Endothelial cell of umbilical vein (primary cell): ENCODE data around the gene PPEF1. TPM values are rescaled to one million over a fixed set of nuclear protein-coding genes. Genes with fewer than 3 reads are reported as not detected.

Source experiments
- BruUV-seq: library from RNA; stranded (reverse); fragments of 400-500 nt; replicated peaks from 2 replicates; lab custom pipeline; 2021; lab: Mats Ljungman, UMichigan
- CTCF ChIA-PET: fragments of 300-600, 350-600 bp; sonication (Branson Sonifier 250); formaldehyde crosslinking; loops from one replicate; lab custom pipeline; 2021; ENCODE audit warnings: antibody characterized with exemption, inconsistent platforms; lab: Charles Lee
- POLR2A ChIA-PET: fragments of 300-600, 350-600 bp; sonication (Branson Sonifier 250); formaldehyde crosslinking; loops from one replicate; lab custom pipeline; 2021; ENCODE audit warnings: antibody characterized with exemption, inconsistent platforms; lab: Charles Lee
- DNase-seq: peaks from one replicate; pipeline ENCODE4 v3.0.0-alpha.2; 2011; ENCODE audit warnings: low read depth, low spot score
- FAIRE-seq: peaks from 2 replicates; lab custom pipeline; 2011; peaks lifted over from hg19 to GRCh38; lab: Jason Lieb, UNC
- H2AFZ ChIP-seq: 2 replicates; pipeline ENCODE4 v1.6.0; 2012; ENCODE audit warnings: low read depth, low read length, control low read depth, inconsistent platforms
- H3K27ac ChIP-seq: 2 replicates; pipeline ENCODE4 v1.5.1; 2011; ENCODE audit warnings: low read depth, mild to moderate bottlenecking, control low read depth, low read length, moderate library complexity; ENCODE audit not compliant: insufficient read depth
- H3K27me3 ChIP-seq, 2 experiments: 2 replicates each; pipeline versions ENCODE4 v1.6.0 to v1.6.1; 2011; ENCODE audit warnings: low read length in 2 of 2, mixed read lengths in 1 of 2; ENCODE audit not compliant: control insufficient read depth in 2 of 2, insufficient read depth in 2 of 2
- H3K36me3 ChIP-seq, 2 experiments: 2 replicates in 1 of 2; 3 replicates in 1 of 2; pipeline ENCODE4 v1.5.1; 2011; ENCODE audit warnings: low read length in 2 of 2, mild to moderate bottlenecking in 1 of 2, moderate library complexity in 1 of 2; ENCODE audit not compliant: control insufficient read depth in 2 of 2, insufficient read depth in 2 of 2; ENCODE audit errors: extremely low read depth in 1 of 2
- H3K4me1 ChIP-seq: 3 replicates; pipeline ENCODE4 v1.5.1; 2011; ENCODE audit warnings: mild to moderate bottlenecking, low read length; ENCODE audit not compliant: control insufficient read depth, insufficient read depth; ENCODE audit errors: extremely low read depth
- H3K4me2 ChIP-seq: 2 replicates; pipeline ENCODE4 v1.6.1; 2011; ENCODE audit warnings: low read length, control low read depth, mixed read lengths; ENCODE audit not compliant: insufficient read depth
- H3K4me3 ChIP-seq, 3 experiments: fragments of 200-600 bp in 1 of 3; sonication (generic), shearing (Covaris generic) in 1 of 3; replicated peaks in 1 of 3; 2 replicates each; pipeline ENCODE4 v1.5.1; 2011 to 2016; ENCODE audit warnings: control low read depth in 3 of 3, low read length in 3 of 3, mild to moderate bottlenecking in 2 of 3, inconsistent platforms in 1 of 3, low read depth in 1 of 3, moderate library complexity in 1 of 3; ENCODE audit not compliant: insufficient read depth in 1 of 3
- H3K79me2 ChIP-seq: 2 replicates; pipeline ENCODE4 v1.6.0; 2012; ENCODE audit warnings: low read length, inconsistent platforms; ENCODE audit not compliant: control insufficient read depth, insufficient read depth
- H3K9ac ChIP-seq: replicated peaks from 2 replicates; pipeline ENCODE3; 2011; ENCODE audit warnings: low read length, control low read depth; ENCODE audit not compliant: insufficient read depth; ENCODE audit errors: extremely low read depth
- H3K9me1 ChIP-seq: replicated peaks from 3 replicates; pipeline ENCODE4 v1.6.0; 2011; ENCODE audit warnings: mild to moderate bottlenecking, low read length; ENCODE audit not compliant: control insufficient read depth, insufficient read depth; ENCODE audit errors: extremely low read depth
- H3K9me3 ChIP-seq: replicated peaks from 2 replicates; pipeline ENCODE4 v1.5.1; 2012; ENCODE audit warnings: low read length, inconsistent platforms; ENCODE audit not compliant: control insufficient read depth, insufficient read depth
- H4K20me1 ChIP-seq: replicated peaks from 2 replicates; pipeline ENCODE3; 2011; ENCODE audit warnings: mild to moderate bottlenecking, low read length; ENCODE audit not compliant: control insufficient read depth, insufficient read depth; ENCODE audit errors: extremely low read depth
- EZH2 ChIP-seq: IDR thresholded peaks from 2 replicates; pipeline ENCODE4 v1.6.1; 2012; ENCODE audit warnings: borderline replicate concordance, low read depth, mild to moderate bottlenecking, moderate library complexity, low read length, inconsistent platforms; ENCODE audit not compliant: severe bottlenecking
- FOS ChIP-seq: IDR thresholded peaks from 2 replicates; pipeline ENCODE4 v1.6.1; 2011; ENCODE audit warnings: mild to moderate bottlenecking, low read length, moderate library complexity, borderline replicate concordance; ENCODE audit not compliant: insufficient read depth
- GATA2 ChIP-seq: IDR thresholded peaks from 2 replicates; pipeline ENCODE4 v1.7.0; 2011; ENCODE audit warnings: low read depth, mild to moderate bottlenecking, moderate library complexity, mixed read lengths, low read length; ENCODE audit not compliant: insufficient read length, insufficient read depth
- JUN ChIP-seq: IDR thresholded peaks from 2 replicates; pipeline ENCODE4 v1.6.1; 2011; ENCODE audit warnings: borderline replicate concordance, low read depth; ENCODE audit not compliant: insufficient read length, insufficient read depth
- MAX ChIP-seq: IDR thresholded peaks from 2 replicates; pipeline ENCODE4 v1.6.1; 2011; ENCODE audit not compliant: insufficient read depth, insufficient read length
- MYC ChIP-seq: IDR thresholded peaks from one replicate; pipeline ENCODE4 v1.6.1; 2011; ENCODE audit warnings: mild to moderate bottlenecking, low read depth, low read length
- POLR2A ChIP-seq: IDR thresholded peaks from 2 replicates; pipeline ENCODE4 v1.6.1; 2012; ENCODE audit warnings: low read depth, mild to moderate bottlenecking, control low read depth, low read length
- POLR2AphosphoS5 ChIP-seq: IDR thresholded peaks from 2 replicates; pipeline ENCODE4 v1.6.1; 2012; ENCODE audit warnings: low read depth, mild to moderate bottlenecking, control low read depth, low read length, moderate library complexity; ENCODE audit not compliant: insufficient read depth
- dilution Hi-C: fragments of 300-500 bp; cut with MboI; formaldehyde crosslinking; loops from one replicate; pipeline ENCODE4 v1.15.0; 2019; ENCODE audit warnings: low sequenced_read_pairs; ENCODE audit not compliant: extremely low pct_ligation_motif_present
- intact Hi-C: fragments of 100-400 bp; cut with micrococcal nuclease; formaldehyde crosslinking; loops from one replicate; pipeline ENCODE4 v1.10.0; 2022
- polyA plus RNA-seq, 4 experiments: library from polyadenylated mRNA; depleted of rRNA in 3 of 4; stranded (reverse) in 3 of 4; unstranded in 1 of 4; fragments of >200 nt; gene quantifications; 2 replicates each; pipeline versions ENCODE4 v1.2.1 to v1.2.3, GENCODE V29; 2011 to 2012; ENCODE audit warnings: missing spikeins in 1 of 4
- total RNA-seq: library from RNA; stranded (reverse); gene quantifications from 2 replicates; pipeline ENCODE4 v1.2.3, GENCODE V29; 2021
- TF ChIP-seq, protein P1 (sequence below), 2 donors: IDR thresholded peaks; 1 replicate in 1 of 2; 2 replicates in 1 of 2; pipeline ENCODE4 v1.5.1; 2011; ENCODE audit warnings: low read length in 2 of 2, mild to moderate bottlenecking in 2 of 2, moderate library complexity in 2 of 2, control low read depth in 1 of 2, inconsistent platforms in 1 of 2, low read depth in 1 of 2; ENCODE audit not compliant: insufficient read depth in 1 of 2; ENCODE audit errors: extremely low read depth in 1 of 2

Gene PPEF1
- total and polyA plus RNA-seq, 2 donors (not counting 3 experiments of a cell fraction or from before 2014, with no cell fraction given), result not detected

DNA sequence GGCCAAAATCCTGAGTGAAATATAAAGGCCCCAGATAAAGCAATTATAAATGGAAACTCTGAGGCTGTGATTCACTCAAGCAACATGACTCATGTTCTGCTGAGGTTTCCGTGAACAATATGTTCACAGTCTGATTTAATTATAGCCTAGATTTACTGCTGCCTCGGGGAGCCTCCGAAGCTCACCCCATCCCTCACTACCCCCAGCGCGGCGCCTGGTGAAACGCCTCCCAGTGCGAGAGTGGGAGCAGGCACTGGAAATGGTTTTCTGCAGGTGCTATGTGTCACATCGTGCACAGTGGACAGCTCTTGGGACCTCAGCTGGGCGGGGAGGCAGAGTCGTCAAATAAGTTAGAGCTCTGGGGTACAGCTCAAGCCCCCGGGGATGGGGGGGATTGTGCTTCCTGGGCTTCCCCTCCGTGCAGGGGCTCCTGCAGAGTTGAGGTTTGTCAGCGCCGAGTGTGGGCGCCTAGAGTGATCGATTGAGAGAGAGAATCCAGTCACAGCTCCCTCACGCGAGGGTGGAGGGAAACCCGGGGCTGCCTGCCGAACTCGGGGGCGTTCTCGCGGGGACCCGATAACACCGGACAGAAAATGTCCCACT is 165.8 kb downstream of the PPEF1 start:
- Histone ChIP-seq H2AFZ (peak overlapping the region; percentile 48), H3K27me3 (no peaks in the 10 kb centered on the region), H4K20me1 (no peaks in the 10 kb centered on the region), H3K79me2 (no peaks in the 10 kb centered on the region), H3K36me3 (no peaks in the 10 kb centered on the region), H3K4me1 (no peaks in the 10 kb centered on the region), H3K9me1 (no peaks in the 10 kb centered on the region), H3K4me3 (no peak overlapping the region), H3K4me2 (no peak overlapping the region), H3K27ac (peak overlapping the region; percentile 57), H3K9ac (no peak overlapping the region), H3K9me3 (no peaks in the 10 kb centered on the region)
- intact Hi-C loops (loop anchor here (5.0 kb wide), 1 partner anchor 81 kb away; no protein-coding TSS in a partner anchor), dilution Hi-C loops (no loop called here)
- TF ChIP-seq FOS (peak; percentile 67), JUN (peak; percentile 45), EZH2 (no peak)
- POLR2A ChIA-PET, result no interaction called here
- DNase-seq (peak; percentile 46), FAIRE-seq (peak; percentile 73)
- no TSS peak for BruUV-seq
- CTCF ChIA-PET, result interaction anchor here (1.1 kb wide), 1 partner anchor 13 kb away, joined by 3 read pairs; no protein-coding TSS in a partner anchor

DNA sequence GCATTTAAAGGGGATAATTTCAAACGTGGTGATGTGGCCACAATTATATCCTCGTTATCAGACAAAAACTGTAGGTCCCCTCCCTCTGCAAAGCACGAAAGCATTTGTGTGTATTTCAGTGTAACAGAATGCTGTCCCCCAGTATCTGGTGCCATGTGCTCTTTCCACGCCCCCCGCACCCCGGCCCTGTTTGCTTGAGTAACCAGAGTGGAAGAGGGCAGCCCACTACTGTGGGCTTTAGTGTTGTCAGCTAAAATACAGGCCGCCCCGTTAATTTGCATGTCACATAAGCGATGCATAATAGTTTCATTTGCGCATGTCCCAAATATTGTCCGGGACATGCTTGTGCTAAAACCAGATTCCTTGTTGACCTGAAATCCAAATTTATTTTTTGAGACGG is 166.4 kb downstream of the PPEF1 start:
- no peaks in the 10 kb centered on the region for H3K27me3 ChIP-seq

More for the DNA sequence above, 166.4 kb downstream of the PPEF1 start:
- Histone ChIP-seq H3K9me1 (no peaks in the 10 kb centered on the region), H3K27ac (no peak overlapping the region), H3K4me1 (no peaks in the 10 kb centered on the region), H3K4me2 (no peak overlapping the region), H3K9me3 (no peaks in the 10 kb centered on the region), H3K9ac (no peak overlapping the region), H3K79me2 (no peaks in the 10 kb centered on the region), H4K20me1 (no peaks in the 10 kb centered on the region), H3K36me3 (no peaks in the 10 kb centered on the region), H3K4me3 (no peak overlapping the region), H2AFZ (no peak overlapping the region)
- no TSS peak for BruUV-seq
- DNase-seq (no peak), FAIRE-seq (no peak)
- CTCF ChIA-PET, result interaction anchor here (1.1 kb wide), 1 partner anchor 13 kb away, joined by 3 read pairs; no protein-coding TSS in a partner anchor
- dilution Hi-C loops (no loop called here), intact Hi-C loops (loop anchor here (5.0 kb wide), 1 partner anchor 82 kb away; no protein-coding TSS in a partner anchor)
- no peak for TF ChIP-seq MYC
- no peak for TF ChIP-seq POLR2A
- TF ChIP-seq FOS, result no peak
- TF ChIP-seq MAX, result no peak
- TF ChIP-seq EZH2, result no peak
- no peak for TF ChIP-seq POLR2AphosphoS5
- TF ChIP-seq, protein P1, sequence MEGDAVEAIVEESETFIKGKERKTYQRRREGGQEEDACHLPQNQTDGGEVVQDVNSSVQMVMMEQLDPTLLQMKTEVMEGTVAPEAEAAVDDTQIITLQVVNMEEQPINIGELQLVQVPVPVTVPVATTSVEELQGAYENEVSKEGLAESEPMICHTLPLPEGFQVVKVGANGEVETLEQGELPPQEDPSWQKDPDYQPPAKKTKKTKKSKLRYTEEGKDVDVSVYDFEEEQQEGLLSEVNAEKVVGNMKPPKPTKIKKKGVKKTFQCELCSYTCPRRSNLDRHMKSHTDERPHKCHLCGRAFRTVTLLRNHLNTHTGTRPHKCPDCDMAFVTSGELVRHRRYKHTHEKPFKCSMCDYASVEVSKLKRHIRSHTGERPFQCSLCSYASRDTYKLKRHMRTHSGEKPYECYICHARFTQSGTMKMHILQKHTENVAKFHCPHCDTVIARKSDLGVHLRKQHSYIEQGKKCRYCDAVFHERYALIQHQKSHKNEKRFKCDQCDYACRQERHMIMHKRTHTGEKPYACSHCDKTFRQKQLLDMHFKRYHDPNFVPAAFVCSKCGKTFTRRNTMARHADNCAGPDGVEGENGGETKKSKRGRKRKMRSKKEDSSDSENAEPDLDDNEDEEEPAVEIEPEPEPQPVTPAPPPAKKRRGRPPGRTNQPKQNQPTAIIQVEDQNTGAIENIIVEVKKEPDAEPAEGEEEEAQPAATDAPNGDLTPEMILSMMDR (IDR thresholded peaks at IDR 0.05; ENCODE audit: extremely low read depth in 1 of 2, insufficient read depth in 1 of 2, low read depth in 1 of 2, low read length in 2 of 2), result no peak
- no peak for TF ChIP-seq JUN
- TF ChIP-seq GATA2, result no peak
- POLR2A ChIA-PET, result no interaction called here
